ENCODE measurements around the gene OR5AU1. TPM values are rescaled to one million over a fixed set of nuclear protein-coding genes. Genes with fewer than 3 reads are reported as not detected.

Gene OR5AU1
- total RNA-seq, 2 experiments from 2014 or later = not detected

DNA sequence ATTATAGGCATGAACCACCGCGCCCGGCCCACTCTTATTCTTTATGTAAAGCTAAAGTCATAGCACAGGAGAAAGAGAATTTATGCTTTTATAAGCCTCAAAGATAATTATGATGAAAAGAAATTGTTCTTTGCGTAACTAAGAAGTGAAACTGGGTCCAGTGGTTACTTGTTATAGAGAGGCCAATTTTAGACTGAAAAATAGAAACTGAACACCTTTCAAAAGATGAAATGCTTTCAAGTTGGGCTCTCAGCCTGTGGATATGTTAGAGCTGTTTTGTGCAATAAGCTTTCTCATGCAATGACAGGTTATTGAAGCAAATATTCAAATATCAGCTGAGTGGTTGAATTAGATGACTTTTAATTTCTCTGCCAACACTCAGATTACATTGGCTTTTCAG, 47.1 kb downstream of the OR5AU1 start:
- Mint-ChIP-seq H3K4me3 (no peak overlapping the region), H3K36me3 (no peaks in the 10 kb centered on the region), H3K27me3 (peaks cover 5% of the 10 kb centered on the region), H3K9me3 (no peaks in the 10 kb centered on the region), H3K27ac (no peak overlapping the region), H3K4me1 (peaks cover 9% of the 10 kb centered on the region)
- POLR2A ChIA-PET = interaction anchor here (0.6 kb wide), 1 partner anchor 97 kb away, joined by 3 read pairs; no protein-coding TSS in a partner anchor
- ATAC-seq (ENCODE audit: low read depth) (no peak), DNase-seq (no peak)

DNA sequence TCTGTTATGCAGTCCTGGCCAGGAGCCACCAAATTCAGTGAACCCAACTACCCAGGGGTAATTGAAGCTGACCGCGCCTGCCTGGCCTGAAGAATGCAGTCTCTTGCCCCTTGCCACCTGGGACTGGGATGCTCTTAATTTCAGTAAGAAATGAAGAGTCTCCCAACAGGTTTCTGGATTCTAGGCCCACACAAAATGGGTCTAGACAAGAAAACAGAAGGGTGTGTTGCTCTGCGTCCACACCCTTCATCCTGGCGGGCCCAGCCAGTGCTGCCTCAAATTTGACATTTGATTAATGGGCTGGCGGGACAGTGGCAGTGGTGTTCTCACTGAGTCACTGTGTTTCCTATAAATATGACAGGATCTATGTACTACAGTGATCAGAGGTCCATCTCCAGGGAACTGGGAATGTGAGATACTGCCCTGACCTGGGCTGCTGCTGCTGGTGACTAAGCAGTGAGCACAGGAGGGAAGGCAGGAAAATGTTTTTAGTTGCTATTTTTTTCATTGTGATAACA, 48.5 kb downstream of the OR5AU1 start:
- Mint-ChIP-seq H3K27me3 (peaks cover 5% of the 10 kb centered on the region), H3K9me3 (no peaks in the 10 kb centered on the region), H3K36me3 (no peaks in the 10 kb centered on the region), H3K4me1 (peaks cover 16% of the 10 kb centered on the region), H3K27ac (no peak overlapping the region), H3K4me3 (no peak overlapping the region)
- POLR2A ChIA-PET = no interaction called here
- no peak for ATAC-seq (ENCODE audit: low read depth)
- DNase-seq = no peak

GRCh38 chr14:21106498-21107282, 49.2 kb downstream of the OR5AU1 start:
- no peak overlapping the region for H3K27ac Mint-ChIP-seq
- peaks cover 23% of the 10 kb centered on the region for H3K4me1 Mint-ChIP-seq
- H3K36me3 Mint-ChIP-seq = no peaks in the 10 kb centered on the region
- no peak for ATAC-seq (ENCODE audit: low read depth)
- DNase-seq = peak; percentile 78
- POLR2A ChIA-PET = no interaction called here
- H3K27me3 Mint-ChIP-seq = peaks cover 5% of the 10 kb centered on the region
- H3K9me3 Mint-ChIP-seq = no peaks in the 10 kb centered on the region
- no peak overlapping the region for H3K4me3 Mint-ChIP-seq

- no peak overlapping the region for H3K4me3 Mint-ChIP-seq
- H3K9me3 Mint-ChIP-seq = no peaks in the 10 kb centered on the region
- H3K27ac Mint-ChIP-seq = no peak overlapping the region
- H3K4me1 Mint-ChIP-seq = peaks cover 24% of the 10 kb centered on the region
- H3K27me3 Mint-ChIP-seq = peaks cover 5% of the 10 kb centered on the region
- ATAC-seq (ENCODE audit: low read depth) (no peak), DNase-seq (no peak)
- POLR2A ChIA-PET = no interaction called here
- H3K36me3 Mint-ChIP-seq = no peaks in the 10 kb centered on the region
Observed at GRCh38 chr14:21106176-21106497, 49.7 kb downstream of the OR5AU1 start.

GRCh38 chr14:21105095-21105494, 50.8 kb downstream of the OR5AU1 start:
- H3K27ac Mint-ChIP-seq = no peak overlapping the region
- POLR2A ChIA-PET = interaction anchor here (0.5 to 3.0 kb wide), 8 partner anchors 9 to 90 kb away, joined by 3 to 18 read pairs (median 8); partner anchors contain the start of gene ARHGEF40
- H3K36me3 Mint-ChIP-seq = no peaks in the 10 kb centered on the region
- DNase-seq (no peak), ATAC-seq (ENCODE audit: low read depth) (no peak)
- H3K27me3 Mint-ChIP-seq = peaks cover 4% of the 10 kb centered on the region
- peaks cover 28% of the 10 kb centered on the region for H3K4me1 Mint-ChIP-seq
- H3K4me3 Mint-ChIP-seq = no peak overlapping the region
- no peaks in the 10 kb centered on the region for H3K9me3 Mint-ChIP-seq

Other genes starting within 250 kb of the OR5AU1 start
- gene RNASE2, start 200.6 kb downstream of the OR5AU1 start, total RNA-seq = not detected
- 100 to 1,000 TPM in 1 of 2 experiments, 10 to 100 TPM in 1; 92.9 to 100 TPM for gene METTL17, start 166.1 kb downstream of the OR5AU1 start, total RNA-seq
- gene SLC39A2, start 156.8 kb downstream of the OR5AU1 start, total RNA-seq = under 1 TPM in 1 of 2 experiments, not detected in 1; 0.25 TPM
- gene NDRG2, start 131.0 kb downstream of the OR5AU1 start, total RNA-seq = 10 to 100 TPM; 15.9 to 17.1 TPM
- not detected for gene TPPP2, start 125.8 kb downstream of the OR5AU1 start, total RNA-seq
- not detected for gene RNASE13, start 121.3 kb downstream of the OR5AU1 start, total RNA-seq
- not detected for gene RNASE7, start 113.7 kb downstream of the OR5AU1 start, total RNA-seq
- not detected for gene RNASE8, start 98.2 kb downstream of the OR5AU1 start, total RNA-seq
- gene ARHGEF40, start 85.8 kb downstream of the OR5AU1 start, total RNA-seq = under 1 TPM; 0.20 to 0.28 TPM
- 1 to 10 TPM; 4.3 to 6.0 TPM for gene ZNF219, start 57.4 kb downstream of the OR5AU1 start, total RNA-seq
- not detected for gene TMEM253, start 55.0 kb downstream of the OR5AU1 start, total RNA-seq
- 100 to 1,000 TPM; 658 to 677 TPM for gene HNRNPC, start 113.4 kb upstream of the OR5AU1 start, total RNA-seq
- gene RPGRIP1, start 124.0 kb upstream of the OR5AU1 start, total RNA-seq = not detected
- gene SUPT16H, start 228.0 kb upstream of the OR5AU1 start, total RNA-seq = 100 to 1,000 TPM; 119 to 121 TPM